SHP77 (cell line): Measurements from ENCODE around the gene ASS1.
"Not testable (repeated sequence)": the region's sequence is repeated elsewhere in the genome, so short reads cannot be mapped to it uniquely, and the experiment has no call there.

Source experiments
- DNase-seq, 2 experiments: peaks; one replicate each; lab custom pipeline; 2025; lab: John Stamatoyannopoulos, UW

Gene ASS1

DNA sequence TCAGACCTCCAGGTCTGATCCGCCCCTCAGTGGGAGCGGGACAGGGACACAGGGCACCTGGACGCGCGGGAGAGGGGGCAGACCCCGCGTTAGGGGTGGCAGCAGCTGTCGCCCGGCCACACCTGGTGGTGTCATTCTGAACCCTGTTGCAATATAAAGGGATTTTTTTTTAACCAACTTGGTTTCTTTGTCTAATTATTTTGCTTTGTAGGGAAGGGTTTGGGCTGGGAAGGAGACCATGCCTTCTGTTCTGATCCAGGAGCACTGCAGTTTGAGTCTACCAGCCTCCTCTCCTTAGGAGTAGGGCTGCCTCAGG is 10.9 kb upstream of the ASS1 start:
- no peak for DNase-seq

DNA sequence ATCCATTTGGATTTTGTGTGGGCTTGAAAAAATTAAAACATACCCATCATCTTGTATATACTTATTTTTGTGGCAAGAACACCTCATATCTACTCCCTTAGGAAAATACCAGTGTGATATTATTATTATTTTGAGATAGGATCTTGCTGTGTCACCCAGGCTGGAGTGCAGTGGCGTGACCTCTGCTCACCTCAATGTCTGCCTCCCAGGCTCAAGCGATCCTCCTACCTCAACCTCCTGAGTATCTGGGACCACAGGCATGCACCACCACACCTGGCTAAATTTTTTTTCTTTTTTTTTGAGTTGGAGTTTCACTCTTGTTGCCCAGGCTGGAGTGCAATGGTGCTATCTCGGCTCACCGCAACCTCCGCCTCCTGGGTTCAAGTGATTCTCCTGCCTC is 10.1 kb upstream of the ASS1 start:
- not testable (repeated sequence) for DNase-seq

DNA sequence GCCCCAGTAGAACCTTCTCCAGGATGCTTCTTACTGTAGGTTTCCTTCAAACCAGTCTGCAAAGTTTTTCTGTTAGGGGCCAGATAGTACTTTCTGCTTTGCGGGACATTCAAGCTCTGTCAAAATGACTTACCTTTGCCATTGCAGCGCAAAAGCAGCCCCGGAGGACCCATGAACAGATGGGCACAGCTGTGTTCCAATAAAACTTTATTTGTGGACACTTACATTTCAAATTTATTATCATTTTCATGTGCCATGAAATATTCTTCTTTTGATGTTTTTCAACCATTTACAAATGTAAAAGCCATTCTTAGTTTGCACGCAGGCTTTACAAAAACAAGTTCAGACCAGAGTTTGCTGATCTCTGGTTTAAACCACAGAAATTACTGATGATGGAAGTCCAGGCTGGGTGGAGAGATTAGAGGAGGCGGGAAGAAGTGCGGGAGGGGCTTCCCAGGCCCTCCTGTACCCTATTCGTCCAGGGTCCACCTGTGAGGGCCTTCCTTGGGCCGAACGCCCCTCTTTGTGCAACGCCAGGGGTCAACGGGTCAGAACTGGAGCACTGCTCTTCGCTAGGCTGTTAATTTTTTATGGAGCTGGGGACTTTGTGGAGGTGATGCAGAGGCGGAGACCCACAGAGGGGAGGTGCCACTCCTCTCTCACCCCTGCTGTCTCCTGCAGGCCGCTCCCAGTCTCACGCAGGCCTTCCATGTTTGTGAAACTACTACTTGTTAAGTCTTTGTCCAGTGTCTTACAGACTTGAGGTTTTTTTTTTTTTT is 7.6 kb upstream of the ASS1 start:
- no peak for DNase-seq

DNA sequence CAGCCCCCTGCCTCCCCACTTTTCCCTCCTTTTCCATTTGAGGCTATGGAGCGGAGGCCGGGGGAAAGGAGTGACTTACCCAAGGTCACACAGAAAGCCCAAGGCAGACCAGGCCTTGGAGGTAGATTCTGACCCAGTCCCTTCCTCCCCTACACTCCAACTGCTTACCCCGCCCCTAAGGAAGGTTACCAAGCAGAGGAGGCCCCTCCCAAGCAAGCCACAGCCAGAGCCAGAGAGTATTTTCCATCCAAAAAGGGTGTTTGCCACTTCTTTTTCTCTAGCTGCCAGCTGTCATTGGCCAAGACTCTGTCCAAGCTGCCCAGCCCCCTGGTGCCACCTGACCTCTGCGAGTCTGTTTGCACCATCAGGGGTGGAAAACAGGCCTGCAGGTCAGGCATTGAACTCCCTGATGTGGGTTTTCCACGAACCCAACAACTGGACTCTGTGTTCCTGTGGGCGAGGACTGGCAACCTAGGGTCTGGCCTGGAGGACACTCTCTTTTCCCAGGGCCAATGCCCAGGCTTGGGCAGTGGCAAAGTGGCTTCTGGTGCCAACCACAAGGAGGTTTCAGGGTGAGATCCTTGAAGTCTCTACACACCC is 6.3 kb upstream of the ASS1 start:
- DNase-seq: no peak

DNA sequence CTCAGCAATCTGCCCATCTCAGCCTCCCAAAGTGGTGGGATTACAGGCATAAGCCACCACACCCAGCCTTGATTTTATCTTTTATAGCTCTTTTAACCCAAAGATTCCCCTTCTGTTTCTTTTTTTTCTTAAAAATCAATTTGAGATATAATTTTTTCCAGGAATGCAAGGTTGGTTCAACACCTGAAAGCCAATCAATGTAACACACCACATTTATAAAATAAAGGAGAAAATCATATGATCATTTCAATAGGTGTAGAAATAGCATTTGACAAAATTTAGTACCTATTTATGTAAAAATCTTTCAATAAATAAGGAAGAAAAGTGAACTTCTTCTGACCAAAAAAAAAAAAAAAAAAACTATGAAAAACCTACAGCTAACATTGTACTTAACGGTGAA is 3.7 kb upstream of the ASS1 start:
- DNase-seq: no peak

DNA sequence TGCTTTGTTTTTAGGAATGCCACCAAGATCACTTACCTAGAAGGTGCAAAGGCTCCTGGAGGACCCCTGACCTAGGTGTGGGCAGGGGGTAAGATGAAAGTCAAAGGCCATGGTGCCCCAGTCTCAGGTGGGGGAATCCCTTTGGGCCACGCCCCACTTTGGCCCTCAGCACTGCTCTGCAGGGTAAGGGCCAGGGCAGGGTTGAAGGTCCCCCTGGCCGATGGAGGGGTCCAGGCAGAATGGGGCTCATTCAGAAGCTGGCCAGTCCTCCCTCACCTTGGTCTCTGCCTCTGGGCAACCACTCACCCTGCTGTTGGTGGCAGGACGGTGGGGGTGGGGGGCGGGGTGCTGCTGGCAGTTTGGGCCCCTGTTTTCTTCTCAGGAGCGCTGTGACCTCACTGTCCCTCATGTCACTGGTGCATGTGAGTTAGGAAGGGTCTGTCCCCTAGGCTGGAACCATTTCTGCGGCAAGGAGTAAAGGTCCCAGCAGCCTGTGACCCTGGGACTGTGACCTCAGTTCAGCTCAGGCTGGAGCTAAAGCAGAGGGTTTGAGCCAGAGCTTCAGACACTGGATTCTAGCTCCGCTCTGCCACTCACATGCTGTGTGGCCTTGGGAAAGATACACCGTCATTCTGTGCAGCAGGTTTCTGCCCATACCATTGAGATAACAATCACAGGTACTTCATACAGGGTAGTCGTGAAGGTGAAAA is 1.9 kb upstream of the ASS1 start:
- no peak for DNase-seq

DNA sequence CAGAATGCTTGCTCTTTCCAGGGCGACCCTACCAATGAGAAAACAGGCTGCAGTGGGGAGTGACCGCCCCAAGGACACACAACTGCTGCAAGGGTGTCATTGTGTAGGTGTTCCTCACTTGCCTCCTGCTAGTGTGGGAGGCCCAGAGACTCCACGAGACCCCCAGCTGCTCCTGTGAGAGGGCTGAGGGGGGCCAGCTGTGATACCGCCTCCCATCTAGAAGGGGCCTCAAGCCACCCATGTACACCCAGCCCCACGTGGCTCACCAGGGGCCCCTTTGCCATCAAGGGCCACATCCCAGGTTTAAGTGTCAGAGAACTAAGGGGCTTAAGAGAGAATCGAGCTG is 1.3 kb upstream of the ASS1 start:
- no peak for DNase-seq

DNA sequence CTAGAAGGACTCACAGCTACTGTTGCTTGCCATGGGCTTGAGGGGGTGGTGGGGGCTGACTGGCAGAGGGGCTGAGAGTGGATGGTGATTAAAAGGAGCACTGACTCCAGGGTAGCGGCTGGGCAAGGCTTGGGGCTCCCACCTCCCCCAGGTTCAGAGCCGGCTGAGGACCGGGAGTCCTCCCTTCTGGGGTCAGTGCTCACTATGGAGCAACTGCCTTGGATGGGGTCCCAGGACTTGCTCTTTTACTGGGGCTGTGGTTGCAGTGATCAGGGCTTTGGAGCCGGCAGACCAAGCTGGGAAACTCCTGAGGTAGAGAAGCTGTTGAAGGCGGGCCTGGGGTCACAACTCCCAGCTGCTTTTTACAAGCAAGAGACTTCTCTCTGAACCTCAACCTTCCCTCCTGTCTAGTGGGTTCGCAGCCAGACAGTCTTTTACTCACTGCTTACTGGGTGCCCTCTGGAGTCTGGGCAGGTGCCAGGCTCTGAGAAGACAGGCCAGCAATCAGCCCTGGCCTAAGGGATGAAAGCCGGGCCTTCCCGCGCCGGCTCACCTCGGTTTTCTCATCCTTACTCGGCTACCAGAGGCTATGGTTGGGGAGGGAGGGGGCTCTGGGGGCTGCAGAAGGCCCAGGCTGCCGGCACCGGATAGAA is 795 bp upstream of the ASS1 start:
- no peak for DNase-seq

DNA sequence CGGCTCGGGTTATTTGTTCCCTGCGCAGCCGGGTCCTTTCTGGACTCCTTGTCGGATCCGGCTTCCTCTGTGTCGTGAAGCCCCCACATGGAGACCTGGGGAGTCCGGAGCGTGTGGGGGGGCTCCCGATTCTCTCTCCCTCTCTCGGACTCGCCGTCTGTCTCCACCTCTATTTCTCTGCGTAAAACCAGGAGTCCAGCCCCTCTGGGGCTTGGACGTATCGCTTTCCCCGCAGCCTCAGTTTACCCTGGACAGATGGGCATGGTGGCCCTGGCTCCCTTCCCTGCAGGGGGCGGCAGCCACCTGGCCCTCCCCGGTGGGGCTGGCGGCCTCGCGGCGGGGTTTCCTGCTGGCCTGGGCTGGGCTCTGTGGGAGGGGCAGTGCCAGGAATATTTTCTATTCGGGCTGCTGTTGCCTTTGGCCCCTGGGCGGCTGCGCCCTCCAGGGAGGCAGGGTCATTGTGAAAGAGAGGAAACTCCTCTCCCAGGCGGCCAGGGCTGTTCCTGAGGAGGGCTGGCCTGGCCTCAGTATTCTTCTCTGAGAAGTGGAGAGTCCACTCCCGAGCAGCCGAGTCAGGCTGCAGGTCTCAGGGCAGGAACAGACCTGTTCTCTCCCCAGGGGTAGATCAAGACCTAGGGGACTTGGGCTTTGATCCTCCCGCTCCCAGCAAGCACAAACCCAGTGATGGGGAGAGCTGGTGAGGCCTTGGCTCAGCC is 665 bp downstream of the ASS1 start:
- DNase-seq: no peak

DNA sequence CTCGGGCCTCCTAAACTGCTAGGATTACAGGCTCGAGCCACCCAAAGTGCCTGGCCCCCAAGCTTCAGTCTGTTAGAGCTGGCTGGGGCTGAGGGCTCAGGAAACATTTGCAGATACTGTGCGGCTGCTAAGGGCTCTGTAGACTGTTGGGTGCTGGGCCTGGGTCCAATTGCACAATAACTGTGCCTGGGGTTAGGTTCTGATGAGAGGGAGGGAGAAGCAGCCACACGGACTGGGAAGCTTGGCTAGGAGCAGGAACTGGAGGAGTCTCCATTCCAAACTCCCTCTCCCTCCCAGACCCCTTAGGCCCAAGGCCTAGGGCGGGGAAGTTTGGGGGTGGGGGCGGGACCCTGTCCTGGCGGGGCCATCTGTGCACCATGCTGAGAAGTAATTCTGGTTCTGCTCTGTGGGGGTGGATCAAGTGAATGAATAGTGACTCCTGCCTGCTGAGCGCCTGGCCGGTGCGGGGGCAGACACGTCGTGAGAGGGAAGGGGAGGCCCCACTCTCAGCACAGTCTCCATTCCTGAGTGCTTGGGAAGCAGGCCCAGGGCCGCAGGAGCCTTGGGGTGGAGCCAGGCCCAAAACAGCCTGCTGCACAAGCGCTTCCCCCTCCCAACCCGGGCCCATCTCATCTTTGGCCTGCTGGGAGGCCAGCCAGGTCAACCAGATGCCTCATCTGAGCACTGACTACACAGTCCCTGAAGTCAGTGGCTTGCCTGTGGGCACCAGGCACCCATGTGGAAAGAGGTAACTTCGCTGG is 1.5 kb downstream of the ASS1 start:
- no peak for DNase-seq

DNA sequence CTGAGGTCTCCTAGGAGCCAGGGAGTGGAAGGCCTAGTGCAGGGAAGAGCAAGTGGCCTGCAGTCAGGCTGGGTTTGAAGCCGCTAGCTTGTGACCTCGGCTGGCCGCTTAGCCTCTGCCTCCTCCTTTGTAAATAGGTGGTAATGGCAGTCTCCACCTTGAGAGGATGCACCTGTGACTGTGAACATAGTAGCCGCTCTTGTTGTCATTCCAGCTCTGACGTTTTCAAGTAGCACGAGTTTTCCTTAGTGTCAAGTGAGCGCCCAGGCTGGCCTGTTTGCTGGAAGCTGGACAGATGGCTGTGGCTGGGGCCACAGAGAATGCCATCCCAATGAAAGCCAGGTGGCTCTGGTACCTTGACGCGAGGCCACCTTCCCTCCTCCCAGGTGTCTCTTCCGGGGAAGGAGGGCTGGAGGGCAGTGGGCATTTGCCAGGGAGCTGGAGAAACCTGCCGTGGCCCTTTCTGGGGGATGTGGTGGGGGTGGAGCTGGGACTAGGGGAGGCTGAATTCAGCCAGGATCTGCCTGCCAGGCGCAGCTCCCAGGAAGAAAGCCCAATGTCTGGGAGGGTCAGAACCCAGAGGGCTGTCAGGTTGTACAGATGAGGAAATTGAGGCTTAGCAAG is 2.5 kb downstream of the ASS1 start:
- no peak for DNase-seq

DNA sequence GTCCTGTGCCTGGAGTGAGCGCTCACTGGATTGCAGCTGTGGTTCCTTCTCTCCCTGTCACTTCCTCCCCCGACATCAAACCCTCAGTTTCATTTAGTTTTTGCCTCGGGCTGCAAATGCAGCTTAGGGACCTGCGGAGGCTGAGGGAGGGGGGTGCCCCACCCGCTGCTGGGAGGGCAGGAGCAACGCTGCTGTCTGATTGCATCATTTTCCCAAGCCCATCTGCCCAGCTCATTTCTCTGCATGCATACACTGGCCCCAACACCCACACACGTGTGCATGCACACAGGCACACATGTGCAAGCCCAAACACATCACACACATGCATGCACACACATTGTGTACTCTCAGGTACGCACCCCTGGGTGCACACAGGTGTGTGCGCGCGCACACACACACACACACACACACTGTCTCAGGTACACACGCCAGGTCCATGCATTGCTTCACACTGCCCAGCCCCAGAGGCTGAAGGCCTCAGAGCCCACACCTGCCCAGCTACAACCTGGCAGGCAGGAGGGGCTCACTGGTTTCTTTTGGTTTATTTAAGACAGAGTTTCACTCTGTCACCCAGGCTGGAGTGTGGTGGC is 3.4 kb downstream of the ASS1 start:
- no peak for DNase-seq

DNA sequence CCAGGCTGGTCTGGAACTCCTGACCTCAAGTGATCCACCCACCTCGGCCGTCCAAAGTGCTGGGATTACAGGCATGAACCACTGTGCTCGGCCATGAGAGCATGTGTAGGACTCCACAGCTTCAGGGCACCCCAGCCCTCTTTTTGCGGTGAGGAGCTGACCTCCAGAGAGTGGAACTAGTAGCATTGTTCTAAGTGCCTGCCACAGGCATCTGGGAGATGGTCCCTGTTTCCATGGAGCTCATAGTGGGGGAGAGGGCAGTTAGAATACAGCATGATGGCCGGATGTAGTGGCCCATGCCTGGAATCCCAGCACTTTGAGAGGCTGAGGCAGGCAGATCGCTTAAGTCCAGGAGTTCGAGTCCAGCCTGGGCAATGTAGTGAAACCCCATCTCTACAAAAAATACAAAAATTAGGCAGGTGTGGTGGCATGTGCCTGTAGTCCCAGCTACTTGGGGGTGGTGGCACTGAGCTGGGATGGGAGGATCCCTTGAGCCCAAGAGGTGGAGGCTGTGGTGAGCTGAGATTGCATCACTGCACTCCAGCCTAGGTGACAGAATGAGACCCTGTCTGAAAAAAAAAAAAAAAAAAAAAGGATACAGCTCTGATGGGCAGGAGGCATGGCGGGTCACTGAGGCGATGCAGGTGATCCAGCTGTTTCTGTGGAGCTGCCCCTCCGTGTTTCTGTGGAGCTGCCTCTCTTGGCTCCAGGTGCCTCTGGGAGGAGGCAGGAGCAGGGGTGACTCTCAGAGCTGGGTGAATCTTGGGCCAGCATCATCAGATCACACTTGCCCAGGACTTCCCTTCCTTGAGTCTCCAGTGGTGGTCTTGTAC is 4.2 kb downstream of the ASS1 start:
- DNase-seq: no peak

DNA sequence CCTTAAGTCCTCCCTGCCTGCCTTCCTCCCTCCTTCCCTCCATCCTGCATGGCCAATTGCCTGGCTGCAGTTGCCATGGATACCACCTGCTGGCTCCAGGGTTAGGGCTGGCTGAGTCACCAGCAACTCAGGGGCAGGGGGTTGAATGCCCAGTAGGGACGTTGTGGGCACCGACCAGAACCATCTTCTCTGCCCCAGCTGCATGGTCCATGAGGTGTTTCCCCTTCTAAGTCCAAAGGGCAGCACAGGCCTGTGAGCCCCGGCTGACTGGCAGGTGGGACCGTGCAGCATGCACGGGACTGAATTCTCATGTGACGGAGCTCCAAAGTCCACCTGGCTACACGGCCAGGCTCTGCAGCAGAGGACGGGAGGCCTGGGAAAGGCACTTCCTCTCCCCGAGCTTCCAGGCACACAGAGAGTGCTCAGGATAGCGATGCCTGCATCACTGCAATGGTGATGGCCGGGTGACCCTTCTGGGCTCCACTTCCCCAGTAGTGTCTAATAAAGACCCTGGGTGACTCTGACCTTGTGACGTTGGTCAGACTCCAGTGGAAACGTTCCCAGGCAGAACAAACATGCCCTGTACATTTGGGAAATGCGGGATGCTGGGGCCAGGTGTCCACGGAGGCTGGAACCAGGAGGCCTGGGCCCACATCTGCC is 5.7 kb downstream of the ASS1 start:
- DNase-seq: peak in 1 of 2 experiments; percentile 44

DNA sequence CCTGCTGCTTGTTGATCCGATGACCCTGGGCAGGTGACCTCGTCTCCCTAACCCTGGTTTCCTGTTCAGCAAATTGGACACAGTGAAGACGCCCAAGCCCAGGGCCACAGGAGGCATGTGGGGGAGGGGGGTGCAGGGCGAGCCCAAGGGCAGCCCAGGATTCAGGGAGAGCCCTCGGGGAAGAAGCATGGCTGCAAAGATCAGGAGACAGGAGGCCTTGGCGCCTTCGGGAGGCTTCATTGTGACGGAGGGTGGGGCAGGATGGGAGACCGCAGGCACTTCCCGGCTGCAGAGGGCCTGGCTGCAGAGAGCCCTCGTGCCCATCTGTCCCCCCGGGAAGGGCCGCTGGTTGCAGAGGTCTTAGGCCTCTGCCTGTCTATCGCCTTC is 6.2 kb downstream of the ASS1 start:
- DNase-seq: no peak

DNA sequence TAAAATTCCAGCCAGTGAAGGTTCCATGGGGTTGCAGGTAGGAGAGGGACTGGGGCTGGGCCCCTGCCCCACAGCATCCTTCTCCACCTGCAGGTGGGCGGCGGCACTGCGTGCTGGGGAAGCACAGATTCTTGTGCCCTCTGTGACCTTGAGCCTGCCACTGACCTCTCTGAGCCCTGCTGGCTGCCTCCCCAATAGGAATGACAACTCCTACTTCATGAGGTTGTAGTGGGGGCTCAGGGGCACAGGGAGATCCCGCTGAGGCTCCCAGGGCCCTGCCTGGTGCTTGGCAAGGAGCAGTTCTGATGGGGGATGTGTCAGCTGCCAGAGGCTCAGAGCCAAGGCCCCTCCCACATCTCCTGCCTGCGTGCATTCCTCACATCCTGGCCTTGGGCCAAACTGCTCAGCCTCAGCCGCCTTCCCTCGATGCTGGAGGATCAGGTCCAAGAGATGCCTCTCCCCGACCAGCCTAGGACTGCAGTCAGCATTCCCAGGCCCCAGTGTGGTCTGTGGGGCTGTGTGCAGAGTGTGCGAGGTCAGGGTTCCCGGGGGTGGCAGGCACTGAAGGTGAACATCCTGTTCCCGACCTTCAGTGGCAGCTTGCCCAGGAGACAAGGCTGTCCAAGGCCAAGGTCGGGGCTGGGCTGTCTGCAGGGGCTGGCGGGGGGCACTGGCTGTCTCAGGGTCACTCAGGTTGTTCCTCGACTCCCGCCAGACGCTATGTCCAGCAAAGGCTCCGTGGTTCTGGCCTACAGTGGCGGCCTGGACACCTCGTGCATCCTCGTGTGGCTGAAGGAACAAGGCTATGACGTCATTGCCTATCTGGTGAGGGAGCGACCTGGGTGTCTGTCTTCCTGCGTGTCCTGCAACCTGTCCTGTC is 7.0 kb downstream of the ASS1 start:
- DNase-seq: peak; percentile 93

DNA sequence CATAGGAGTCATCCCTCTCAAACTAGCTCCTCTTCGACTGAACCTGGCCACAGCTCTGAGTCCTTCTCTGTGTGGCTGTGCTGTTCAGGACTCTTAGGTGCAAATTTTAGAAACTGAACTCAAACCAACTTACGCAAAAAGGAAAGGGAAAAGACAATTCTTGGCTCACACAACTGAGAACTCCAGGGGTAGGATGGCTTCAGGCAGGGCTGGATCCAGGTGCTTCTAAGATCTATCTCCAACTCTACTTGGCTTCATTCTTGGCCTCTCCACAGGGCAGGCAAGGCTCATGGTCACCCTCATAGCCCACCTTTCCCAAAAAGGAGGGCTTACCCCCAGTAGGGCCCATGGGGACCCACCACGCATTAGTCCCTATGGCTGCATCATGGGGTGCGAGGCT is 8.1 kb downstream of the ASS1 start:
- DNase-seq: no peak

DNA sequence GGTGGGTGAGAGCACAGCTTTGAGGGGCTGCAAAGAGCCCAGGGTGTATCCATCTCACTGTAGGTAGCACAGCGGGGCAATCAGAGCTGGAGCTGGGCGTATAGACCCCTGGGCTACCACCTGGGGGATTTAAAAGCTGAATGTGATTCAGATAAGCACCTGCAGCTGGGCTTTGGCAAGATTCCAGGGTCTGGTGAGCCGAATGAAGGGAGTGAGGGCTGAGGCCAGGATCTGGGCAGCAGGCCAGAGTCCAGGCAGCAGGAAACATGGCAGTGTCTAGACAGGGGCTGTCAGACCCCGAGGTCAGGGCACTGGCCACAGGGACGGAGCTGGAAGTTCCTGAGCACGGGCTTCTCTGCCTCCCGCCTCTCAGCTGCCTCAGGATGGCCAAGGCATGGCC is 8.7 kb downstream of the ASS1 start:
- DNase-seq: peak; percentile 89 to 91
